Keratinocyte (primary cell): Measurements from ENCODE around the gene LARGE1. TPM values are rescaled to one million over a fixed set of nuclear protein-coding genes. Genes with fewer than 3 reads are reported as not detected.

Experiments used
- DNase-seq: peaks from one replicate; pipeline ENCODE4 v3.0.0-alpha.2; 2011; ENCODE audit warnings: low read depth, missing footprints, low spot score
- FAIRE-seq: peaks from 2 replicates; lab custom pipeline; 2011; peaks lifted over from hg19 to GRCh38; lab: Jason Lieb, UNC
- H2AFZ ChIP-seq: 2 replicates; pipeline ENCODE4 v1.6.0; 2012; ENCODE audit warnings: low read length, control low read depth, inconsistent platforms; ENCODE audit not compliant: control insufficient read depth
- H3K27ac ChIP-seq: 2 replicates; pipeline ENCODE4 v1.5.1; 2011; ENCODE audit warnings: low read length; ENCODE audit not compliant: control insufficient read depth, insufficient read depth
- H3K27me3 ChIP-seq: 3 replicates; pipeline ENCODE4 v1.6.0; 2011; ENCODE audit warnings: low read length; ENCODE audit not compliant: control insufficient read depth, insufficient read depth; ENCODE audit errors: extremely low read depth
- H3K36me3 ChIP-seq, 2 experiments: 2 replicates in 1 of 2; 3 replicates in 1 of 2; pipeline ENCODE4 v1.5.1; 2011; ENCODE audit warnings: low read length in 2 of 2, mild to moderate bottlenecking in 1 of 2; ENCODE audit not compliant: control insufficient read depth in 2 of 2, insufficient read depth in 2 of 2; ENCODE audit errors: extremely low read depth in 1 of 2
- H3K4me1 ChIP-seq: 3 replicates; pipeline ENCODE4 v1.5.1; 2011; ENCODE audit warnings: low read length; ENCODE audit not compliant: control insufficient read depth, insufficient read depth; ENCODE audit errors: extremely low read depth
- H3K4me2 ChIP-seq: 3 replicates; pipeline ENCODE4 v1.6.0; 2011; ENCODE audit warnings: low read depth, low read length; ENCODE audit not compliant: control insufficient read depth, insufficient read depth; ENCODE audit errors: extremely low read depth
- H3K4me3 ChIP-seq, 3 experiments: fragments of 200-600 bp in 1 of 3; sonication (generic) in 1 of 3; 2 replicates in 2 of 3; 3 replicates in 1 of 3; pipeline ENCODE4 v1.5.1; 2011 to 2016; ENCODE audit warnings: low read length in 3 of 3, mild to moderate bottlenecking in 3 of 3, control low read depth in 2 of 3, inconsistent platforms in 1 of 3, low read depth in 1 of 3, mixed read lengths in 1 of 3, mixed run types in 1 of 3, moderate library complexity in 1 of 3; ENCODE audit not compliant: control insufficient read depth in 2 of 3, insufficient read depth in 2 of 3; ENCODE audit errors: extremely low read depth in 1 of 3
- H3K79me2 ChIP-seq: 2 replicates; pipeline ENCODE4 v1.6.0; 2012; ENCODE audit warnings: low read length; ENCODE audit not compliant: control insufficient read depth, insufficient read depth
- H3K9ac ChIP-seq: 3 replicates; pipeline ENCODE4 v1.6.0; 2011; ENCODE audit warnings: low read length; ENCODE audit not compliant: control insufficient read depth, insufficient read depth; ENCODE audit errors: extremely low read depth
- H3K9me1 ChIP-seq: 3 replicates; pipeline ENCODE4 v1.6.0; 2011; ENCODE audit warnings: low read length; ENCODE audit not compliant: control insufficient read depth, insufficient read depth; ENCODE audit errors: extremely low read depth
- H3K9me3 ChIP-seq: 2 replicates; pipeline ENCODE4 v1.5.1; 2012; ENCODE audit warnings: low read depth, low read length; ENCODE audit not compliant: control insufficient read depth
- H4K20me1 ChIP-seq: 3 replicates; pipeline ENCODE4 v1.6.0; 2011; ENCODE audit warnings: low read length; ENCODE audit not compliant: control insufficient read depth, insufficient read depth; ENCODE audit errors: extremely low read depth
- EZH2 ChIP-seq: IDR thresholded peaks from one replicate; pipeline ENCODE4 v1.6.1; 2012; ENCODE audit warnings: inconsistent platforms, mild to moderate bottlenecking, low read length, moderate library complexity
- dilution Hi-C: fragments of 300-500 bp; cut with MboI; formaldehyde crosslinking; loops from one replicate; pipeline ENCODE4 v1.7.0; 2020; ENCODE audit warnings: low sequenced_read_pairs; ENCODE audit not compliant: extremely low pct_ligation_motif_present
- polyA plus RNA-seq, 5 experiments: library from polyadenylated mRNA; depleted of rRNA in 3 of 5; stranded (reverse) in 3 of 5; stranded (forward) in 1 of 5; unstranded in 1 of 5; fragments of >200 nt; gene quantifications; 1 replicate in 1 of 5; 2 replicates in 3 of 5; 3 replicates in 1 of 5; pipeline versions ENCODE4 v1.2.1 to v1.2.3, GENCODE V29; 2011 to 2012; ENCODE audit warnings: missing spikeins in 2 of 5, low read depth in 1 of 5, low replicate concordance in 1 of 5
- TF ChIP-seq, protein P1 (sequence below), 3 experiments: IDR thresholded peaks in 1 of 3; conservative IDR thresholded peaks in 1 of 3; optimal IDR thresholded peaks in 1 of 3; 2 replicates in 2 of 3; 3 replicates in 1 of 3; pipeline versions ENCODE3 to v1.5.1; 2011; ENCODE audit warnings: low read length in 3 of 3, mild to moderate bottlenecking in 3 of 3, moderate library complexity in 2 of 3, control low read depth in 1 of 3, inconsistent platforms in 1 of 3; ENCODE audit not compliant: insufficient read depth in 2 of 3; ENCODE audit errors: extremely low read depth in 1 of 3

Gene LARGE1
- polyA plus RNA-seq, 1 donor (not counting 4 experiments of a cell fraction or from before 2014, with no cell fraction given): 4.5 TPM

DNA sequence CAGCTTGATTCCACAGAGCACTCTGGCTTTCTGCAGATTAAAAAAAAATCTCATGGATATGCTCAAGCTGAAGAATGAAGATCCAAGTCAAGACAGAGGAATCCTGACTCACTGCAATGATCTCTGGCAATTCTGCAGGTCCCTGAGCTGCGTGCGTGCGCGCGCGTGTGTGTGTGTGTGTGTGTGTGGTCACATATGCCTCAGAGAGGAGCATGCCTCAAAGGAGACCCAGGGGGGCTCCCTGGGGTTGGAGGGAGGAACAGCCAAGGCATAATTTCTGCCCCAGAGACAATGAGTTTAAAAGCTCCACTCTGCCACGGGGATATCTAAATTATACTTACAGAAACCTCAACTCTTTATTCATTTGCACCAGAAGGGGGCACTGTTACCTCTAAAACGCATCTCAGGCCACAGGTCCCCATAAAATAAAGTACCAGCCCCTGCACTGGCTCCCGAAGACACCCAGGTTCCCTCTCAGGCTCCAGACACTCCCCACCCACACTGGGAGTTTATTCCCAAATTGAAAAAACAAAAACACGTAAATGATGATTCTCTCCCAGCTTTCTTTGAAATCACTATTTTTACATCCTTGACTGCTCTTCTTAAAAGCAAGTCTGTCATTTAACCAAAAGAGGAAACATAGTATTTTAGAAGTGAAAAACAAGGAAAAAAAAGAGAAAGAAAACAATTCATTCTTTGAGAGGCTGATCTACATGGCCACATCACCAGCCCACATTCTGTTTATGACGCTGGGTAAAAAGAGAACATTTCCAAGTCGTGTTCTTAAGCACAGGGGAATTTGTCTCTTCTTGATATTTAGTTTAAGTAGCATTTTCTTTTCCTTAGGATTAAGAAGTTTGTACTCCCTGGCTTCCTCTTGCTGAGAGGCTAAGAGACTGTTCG, 401.0 kb downstream of the LARGE1 start:
- DNase-seq (peak; percentile 13), FAIRE-seq (no peak)
- Histone ChIP-seq H3K4me3 (no peak overlapping the region), H3K79me2 (no peaks in the 10 kb centered on the region), H4K20me1 (no peaks in the 10 kb centered on the region), H3K9me1 (no peaks in the 10 kb centered on the region), H3K27me3 (no peaks in the 10 kb centered on the region), H3K4me2 (peak overlapping the region; percentile 52), H3K4me1 (no peaks in the 10 kb centered on the region), H3K9ac (no peak overlapping the region), H3K36me3 (no peaks in the 10 kb centered on the region), H3K27ac (no peak overlapping the region), H2AFZ (no peak overlapping the region), H3K9me3 (no peaks in the 10 kb centered on the region)
- dilution Hi-C loops: no loop called here
- TF ChIP-seq, protein P1, sequence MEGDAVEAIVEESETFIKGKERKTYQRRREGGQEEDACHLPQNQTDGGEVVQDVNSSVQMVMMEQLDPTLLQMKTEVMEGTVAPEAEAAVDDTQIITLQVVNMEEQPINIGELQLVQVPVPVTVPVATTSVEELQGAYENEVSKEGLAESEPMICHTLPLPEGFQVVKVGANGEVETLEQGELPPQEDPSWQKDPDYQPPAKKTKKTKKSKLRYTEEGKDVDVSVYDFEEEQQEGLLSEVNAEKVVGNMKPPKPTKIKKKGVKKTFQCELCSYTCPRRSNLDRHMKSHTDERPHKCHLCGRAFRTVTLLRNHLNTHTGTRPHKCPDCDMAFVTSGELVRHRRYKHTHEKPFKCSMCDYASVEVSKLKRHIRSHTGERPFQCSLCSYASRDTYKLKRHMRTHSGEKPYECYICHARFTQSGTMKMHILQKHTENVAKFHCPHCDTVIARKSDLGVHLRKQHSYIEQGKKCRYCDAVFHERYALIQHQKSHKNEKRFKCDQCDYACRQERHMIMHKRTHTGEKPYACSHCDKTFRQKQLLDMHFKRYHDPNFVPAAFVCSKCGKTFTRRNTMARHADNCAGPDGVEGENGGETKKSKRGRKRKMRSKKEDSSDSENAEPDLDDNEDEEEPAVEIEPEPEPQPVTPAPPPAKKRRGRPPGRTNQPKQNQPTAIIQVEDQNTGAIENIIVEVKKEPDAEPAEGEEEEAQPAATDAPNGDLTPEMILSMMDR (optimal IDR thresholded peaks at IDR 0.05 in 1 of 3, IDR thresholded peaks at IDR 0.05 in 1 of 3, conservative IDR thresholded peaks at IDR 0.05 in 1 of 3; ENCODE audit: extremely low read depth in 1 of 3, insufficient read depth in 2 of 3, low read length in 3 of 3): peak; percentile 50 to 64 (median 51)
- no peak for TF ChIP-seq EZH2

DNA sequence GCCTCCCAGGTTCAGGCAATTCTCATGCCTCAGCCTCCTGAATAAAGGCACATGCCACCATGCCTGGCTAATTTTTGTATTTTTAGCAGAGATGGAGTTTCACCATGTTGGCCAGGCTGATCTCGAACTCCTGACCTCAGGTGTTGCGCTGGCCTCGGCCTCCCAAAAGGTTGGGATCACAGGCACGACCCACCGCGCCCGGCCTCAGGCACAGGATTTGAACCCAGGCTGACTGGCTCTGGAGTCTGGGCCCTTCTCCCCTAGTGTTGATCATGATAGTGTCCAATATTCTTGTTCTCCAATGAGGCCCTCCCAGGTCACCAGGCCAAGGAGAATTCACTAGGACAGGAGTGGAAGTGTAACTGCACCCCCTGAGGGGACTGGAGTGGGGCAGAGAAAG, 401.9 kb downstream of the LARGE1 start:
- FAIRE-seq (no peak), DNase-seq (no peak)
- no peak overlapping the region for H2AFZ ChIP-seq
- H3K9ac ChIP-seq: no peak overlapping the region
- dilution Hi-C loops: no loop called here
- no peaks in the 10 kb centered on the region for H3K27me3 ChIP-seq
- H3K36me3 ChIP-seq: no peaks in the 10 kb centered on the region
- no peaks in the 10 kb centered on the region for H3K79me2 ChIP-seq
- no peak for TF ChIP-seq EZH2
- TF ChIP-seq, protein P1 (optimal IDR thresholded peaks at IDR 0.05 in 1 of 3, IDR thresholded peaks at IDR 0.05 in 1 of 3, conservative IDR thresholded peaks at IDR 0.05 in 1 of 3; ENCODE audit: extremely low read depth in 1 of 3, insufficient read depth in 2 of 3, low read length in 3 of 3): no peak
- no peaks in the 10 kb centered on the region for H3K9me1 ChIP-seq
- H3K9me3 ChIP-seq: no peaks in the 10 kb centered on the region
- H3K4me1 ChIP-seq: no peaks in the 10 kb centered on the region
- H3K27ac ChIP-seq: no peak overlapping the region
- H4K20me1 ChIP-seq: no peaks in the 10 kb centered on the region
- H3K4me2 ChIP-seq: no peak overlapping the region
- H3K4me3 ChIP-seq: no peak overlapping the region
